ENCODE measurements around the gene CSH1.

The CSH1 gene

GRCh38 chr17:63850401-63850800 is 46.0 kb downstream of the CSH1 start:
- no peak for DNase-seq (ENCODE audit: low read depth)
- H3K4me3 ChIP-seq (replicated peaks; ENCODE audit: low read depth, low read length) = no peak overlapping the region
- TF ChIP-seq CTCF (IDR thresholded peaks at IDR 0.05; ENCODE audit: low read length, missing control alignments) = no peak

DNA sequence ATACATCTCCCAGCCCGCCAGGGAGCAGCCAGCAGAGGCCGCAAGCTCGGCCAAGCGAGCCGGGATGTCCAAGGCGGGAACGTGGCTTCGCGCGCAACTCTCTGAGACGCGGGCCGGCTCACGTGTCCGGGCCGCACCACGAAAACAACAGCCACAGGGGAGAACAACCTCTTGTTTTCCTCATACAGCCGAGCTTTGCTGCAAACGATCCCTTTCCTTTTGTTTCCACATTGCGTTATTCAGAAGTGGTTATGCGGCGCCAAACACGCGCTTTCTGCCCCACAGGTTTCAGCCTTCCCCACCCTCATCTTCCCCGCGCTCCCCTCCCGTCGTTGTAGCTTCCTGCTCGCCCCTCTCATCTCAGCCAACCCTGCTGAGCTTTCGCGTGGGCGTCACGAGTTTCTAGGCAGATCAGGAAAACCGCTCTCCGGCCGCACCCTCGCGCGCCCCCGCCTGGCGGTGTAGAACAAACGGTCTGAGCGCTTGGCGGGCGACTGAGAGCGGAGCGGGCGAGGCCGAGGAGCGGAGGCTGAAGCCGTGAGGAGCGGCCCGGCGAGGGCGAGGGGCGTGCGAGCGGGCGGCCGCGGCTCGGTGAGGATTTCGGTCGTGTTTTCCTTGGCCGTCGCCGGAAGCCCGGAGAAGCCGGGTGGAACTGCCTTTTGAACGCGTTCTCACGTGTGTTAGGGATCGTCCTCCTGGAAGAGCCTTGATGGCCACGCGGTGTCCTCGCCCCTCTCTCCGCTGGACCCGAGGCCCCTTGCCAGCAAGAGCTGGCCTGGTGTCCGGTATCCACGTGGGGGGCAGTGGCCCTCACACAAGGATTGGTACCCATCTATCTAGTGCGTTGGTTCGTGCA is 47.3 kb downstream of the CSH1 start:
- DNase-seq (ENCODE audit: low read depth) = peak; percentile 95
- peak; percentile 46 for TF ChIP-seq CTCF (IDR thresholded peaks at IDR 0.05; ENCODE audit: low read length, missing control alignments)
- H3K4me3 ChIP-seq (replicated peaks; ENCODE audit: low read depth, low read length) = peak overlapping the region; percentile 39

DNA sequence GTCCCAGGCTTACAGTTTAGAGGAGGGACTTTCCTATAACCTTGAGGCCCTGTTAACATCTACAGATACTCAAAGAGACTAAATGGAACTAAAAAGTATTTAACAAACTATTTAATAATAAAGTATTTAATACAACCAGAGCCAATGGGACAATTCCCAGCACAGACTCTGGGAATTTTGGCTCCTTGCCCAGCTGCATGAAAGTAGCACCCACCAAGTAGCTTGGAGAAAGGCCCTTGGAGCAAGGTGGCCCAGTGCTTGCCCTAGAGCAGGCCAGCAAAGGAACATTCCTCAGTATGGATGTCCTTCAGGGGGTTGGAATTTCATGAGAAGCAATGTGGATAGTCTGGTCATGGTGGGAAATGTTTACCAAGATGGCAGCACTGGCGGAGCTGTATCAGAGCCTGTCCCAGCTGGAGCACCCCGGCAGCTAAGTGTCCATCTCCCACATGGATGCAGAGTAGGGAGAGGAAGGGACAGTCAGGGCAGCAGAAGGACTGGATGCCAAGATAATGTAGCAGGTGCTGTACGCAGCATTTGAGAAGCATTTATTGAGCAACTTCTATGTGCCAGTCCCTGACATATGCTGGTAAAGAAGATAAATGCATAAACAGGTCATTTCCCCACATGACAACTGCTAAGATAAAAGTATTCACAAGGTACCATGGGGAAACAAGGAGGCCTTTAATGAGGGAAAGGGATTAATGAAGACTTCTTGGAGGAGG is 48.7 kb downstream of the CSH1 start:
- DNase-seq (ENCODE audit: low read depth) = no peak
- no peak overlapping the region for H3K4me3 ChIP-seq (replicated peaks; ENCODE audit: low read depth, low read length)
- TF ChIP-seq CTCF (IDR thresholded peaks at IDR 0.05; ENCODE audit: low read length, missing control alignments) = no peak

DNA sequence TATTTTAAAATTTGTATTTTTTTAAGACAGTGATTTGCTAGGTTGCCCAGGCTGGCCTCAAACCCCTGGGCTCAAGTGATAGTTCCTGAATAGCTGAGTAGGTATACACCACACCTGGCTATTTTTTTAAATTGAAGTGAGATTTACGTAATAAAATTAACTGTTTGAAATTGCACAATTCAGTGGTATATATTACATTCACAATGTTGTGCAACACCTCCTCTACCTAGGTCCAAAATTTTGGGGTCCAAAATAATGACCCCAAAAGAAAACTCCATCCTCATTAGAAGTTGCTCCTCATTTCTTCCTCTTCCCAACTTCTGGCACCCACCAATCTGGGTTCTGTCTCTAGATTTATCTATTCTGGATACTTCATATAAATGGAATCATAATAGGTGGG is 50.9 kb downstream of the CSH1 start:
- TF ChIP-seq CTCF (IDR thresholded peaks at IDR 0.05; ENCODE audit: low read length, missing control alignments) = no peak

More for the DNA sequence above, 50.9 kb downstream of the CSH1 start:
- DNase-seq (ENCODE audit: low read depth) = no peak
- H3K4me3 ChIP-seq (replicated peaks; ENCODE audit: low read depth, low read length) = no peak overlapping the region
